HG03045 (cell line): Measurements from ENCODE around the gene OR1J1.

ENCODE experiments used
- ATAC-seq: cut with Tn5 transposase; IDR thresholded peaks from one replicate; pipeline ENCODE4 v1.9.1; 2021; ENCODE audit warnings: mild to moderate bottlenecking, moderate library complexity; ENCODE audit not compliant: unreplicated experiment

OR1J1 gene

GRCh38 chr9:122445155-122445749 is 32.5 kb downstream of the OR1J1 start:
- no peak for ATAC-seq

DNA sequence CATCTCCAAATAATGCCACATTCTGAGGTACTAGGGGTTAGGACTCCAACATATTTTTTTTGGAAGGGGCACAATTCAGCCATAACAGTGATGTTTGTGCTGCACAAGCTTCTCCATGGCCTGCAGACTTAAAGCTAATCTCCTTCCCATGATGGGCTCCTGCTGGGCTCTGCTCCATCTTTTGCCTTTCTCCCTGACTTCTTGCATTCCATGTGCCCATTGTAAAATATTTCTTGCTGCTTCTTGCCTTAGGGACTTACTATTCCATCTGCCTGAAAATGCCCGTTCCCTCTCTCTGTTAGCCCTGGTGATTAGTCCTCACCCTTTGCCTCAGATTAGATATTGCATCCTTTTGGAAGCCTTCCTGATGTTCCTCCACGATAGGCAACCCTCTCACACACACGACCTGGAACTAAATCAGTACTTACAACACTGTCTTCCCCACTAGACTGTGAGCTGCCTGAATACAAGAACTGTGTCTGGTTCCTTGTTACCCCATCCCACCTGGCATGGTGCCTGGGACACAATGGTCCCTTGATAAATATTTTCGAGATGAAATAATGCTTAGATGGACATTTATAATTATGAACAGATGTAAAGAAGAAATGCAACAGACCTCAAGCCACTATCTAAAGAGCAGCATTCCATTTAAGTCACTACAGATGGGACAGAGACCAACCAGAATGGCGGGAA is 33.5 kb downstream of the OR1J1 start:
- ATAC-seq: no peak

DNA sequence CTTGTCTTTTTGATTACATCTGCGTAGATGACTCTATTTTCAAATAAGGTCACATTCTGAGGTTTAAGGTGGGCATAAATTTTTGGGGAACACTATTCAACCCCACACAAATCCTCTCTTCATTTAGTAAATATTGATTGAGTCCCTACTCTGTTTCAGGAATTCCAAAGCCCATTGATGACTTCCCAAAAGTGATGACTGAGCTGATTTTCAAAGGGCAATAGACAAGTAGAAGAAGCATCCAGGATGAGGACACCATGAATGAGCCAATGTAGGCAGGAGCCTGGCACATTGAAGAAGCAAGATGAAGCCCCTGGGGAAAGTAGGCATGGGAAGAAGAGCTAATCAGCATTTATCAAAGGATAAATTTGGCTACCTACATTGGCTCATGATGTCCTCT is 35.2 kb downstream of the OR1J1 start:
- ATAC-seq: no peak
